Measurements from ENCODE around the gene DCAKD. TPM values are rescaled to one million over a fixed set of nuclear protein-coding genes. Genes with fewer than 3 reads are reported as not detected.

The DCAKD gene
- total and polyA plus RNA-seq, 2 of the 8 experiments (the other 6 are each of a cell fraction or from before 2014, with no cell fraction given) = 35.6 to 52.9 TPM

DNA sequence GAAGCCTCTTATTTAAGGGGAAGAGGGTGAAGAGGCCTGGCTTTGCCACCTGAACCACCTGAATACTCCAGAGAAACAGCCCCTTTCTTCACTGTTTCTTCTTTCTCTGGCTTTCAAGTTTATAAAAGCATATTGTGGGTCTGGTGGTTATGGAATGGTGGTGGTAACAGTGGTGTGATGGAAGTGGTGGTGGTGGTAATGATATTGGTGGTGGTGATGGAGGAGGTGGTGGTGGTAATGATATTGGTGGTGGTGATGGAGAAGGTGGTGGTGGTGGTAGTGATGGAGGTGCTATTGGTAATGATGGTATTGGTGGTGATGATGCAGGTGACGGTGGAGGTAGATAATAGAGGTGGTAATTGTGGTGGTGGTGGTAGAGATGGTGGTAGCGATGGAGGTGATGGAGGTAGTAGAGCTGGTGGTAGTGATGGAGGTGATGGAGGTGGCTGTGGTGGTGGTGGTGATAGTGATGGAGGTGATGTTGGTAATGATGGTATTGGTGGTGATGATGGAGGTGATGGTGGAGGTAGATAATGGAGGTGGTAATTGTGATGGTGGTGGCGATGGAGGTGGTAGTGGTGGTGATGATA lies 69.2 kb downstream of the DCAKD start (continued):
- TF ChIP-seq, protein P1, sequence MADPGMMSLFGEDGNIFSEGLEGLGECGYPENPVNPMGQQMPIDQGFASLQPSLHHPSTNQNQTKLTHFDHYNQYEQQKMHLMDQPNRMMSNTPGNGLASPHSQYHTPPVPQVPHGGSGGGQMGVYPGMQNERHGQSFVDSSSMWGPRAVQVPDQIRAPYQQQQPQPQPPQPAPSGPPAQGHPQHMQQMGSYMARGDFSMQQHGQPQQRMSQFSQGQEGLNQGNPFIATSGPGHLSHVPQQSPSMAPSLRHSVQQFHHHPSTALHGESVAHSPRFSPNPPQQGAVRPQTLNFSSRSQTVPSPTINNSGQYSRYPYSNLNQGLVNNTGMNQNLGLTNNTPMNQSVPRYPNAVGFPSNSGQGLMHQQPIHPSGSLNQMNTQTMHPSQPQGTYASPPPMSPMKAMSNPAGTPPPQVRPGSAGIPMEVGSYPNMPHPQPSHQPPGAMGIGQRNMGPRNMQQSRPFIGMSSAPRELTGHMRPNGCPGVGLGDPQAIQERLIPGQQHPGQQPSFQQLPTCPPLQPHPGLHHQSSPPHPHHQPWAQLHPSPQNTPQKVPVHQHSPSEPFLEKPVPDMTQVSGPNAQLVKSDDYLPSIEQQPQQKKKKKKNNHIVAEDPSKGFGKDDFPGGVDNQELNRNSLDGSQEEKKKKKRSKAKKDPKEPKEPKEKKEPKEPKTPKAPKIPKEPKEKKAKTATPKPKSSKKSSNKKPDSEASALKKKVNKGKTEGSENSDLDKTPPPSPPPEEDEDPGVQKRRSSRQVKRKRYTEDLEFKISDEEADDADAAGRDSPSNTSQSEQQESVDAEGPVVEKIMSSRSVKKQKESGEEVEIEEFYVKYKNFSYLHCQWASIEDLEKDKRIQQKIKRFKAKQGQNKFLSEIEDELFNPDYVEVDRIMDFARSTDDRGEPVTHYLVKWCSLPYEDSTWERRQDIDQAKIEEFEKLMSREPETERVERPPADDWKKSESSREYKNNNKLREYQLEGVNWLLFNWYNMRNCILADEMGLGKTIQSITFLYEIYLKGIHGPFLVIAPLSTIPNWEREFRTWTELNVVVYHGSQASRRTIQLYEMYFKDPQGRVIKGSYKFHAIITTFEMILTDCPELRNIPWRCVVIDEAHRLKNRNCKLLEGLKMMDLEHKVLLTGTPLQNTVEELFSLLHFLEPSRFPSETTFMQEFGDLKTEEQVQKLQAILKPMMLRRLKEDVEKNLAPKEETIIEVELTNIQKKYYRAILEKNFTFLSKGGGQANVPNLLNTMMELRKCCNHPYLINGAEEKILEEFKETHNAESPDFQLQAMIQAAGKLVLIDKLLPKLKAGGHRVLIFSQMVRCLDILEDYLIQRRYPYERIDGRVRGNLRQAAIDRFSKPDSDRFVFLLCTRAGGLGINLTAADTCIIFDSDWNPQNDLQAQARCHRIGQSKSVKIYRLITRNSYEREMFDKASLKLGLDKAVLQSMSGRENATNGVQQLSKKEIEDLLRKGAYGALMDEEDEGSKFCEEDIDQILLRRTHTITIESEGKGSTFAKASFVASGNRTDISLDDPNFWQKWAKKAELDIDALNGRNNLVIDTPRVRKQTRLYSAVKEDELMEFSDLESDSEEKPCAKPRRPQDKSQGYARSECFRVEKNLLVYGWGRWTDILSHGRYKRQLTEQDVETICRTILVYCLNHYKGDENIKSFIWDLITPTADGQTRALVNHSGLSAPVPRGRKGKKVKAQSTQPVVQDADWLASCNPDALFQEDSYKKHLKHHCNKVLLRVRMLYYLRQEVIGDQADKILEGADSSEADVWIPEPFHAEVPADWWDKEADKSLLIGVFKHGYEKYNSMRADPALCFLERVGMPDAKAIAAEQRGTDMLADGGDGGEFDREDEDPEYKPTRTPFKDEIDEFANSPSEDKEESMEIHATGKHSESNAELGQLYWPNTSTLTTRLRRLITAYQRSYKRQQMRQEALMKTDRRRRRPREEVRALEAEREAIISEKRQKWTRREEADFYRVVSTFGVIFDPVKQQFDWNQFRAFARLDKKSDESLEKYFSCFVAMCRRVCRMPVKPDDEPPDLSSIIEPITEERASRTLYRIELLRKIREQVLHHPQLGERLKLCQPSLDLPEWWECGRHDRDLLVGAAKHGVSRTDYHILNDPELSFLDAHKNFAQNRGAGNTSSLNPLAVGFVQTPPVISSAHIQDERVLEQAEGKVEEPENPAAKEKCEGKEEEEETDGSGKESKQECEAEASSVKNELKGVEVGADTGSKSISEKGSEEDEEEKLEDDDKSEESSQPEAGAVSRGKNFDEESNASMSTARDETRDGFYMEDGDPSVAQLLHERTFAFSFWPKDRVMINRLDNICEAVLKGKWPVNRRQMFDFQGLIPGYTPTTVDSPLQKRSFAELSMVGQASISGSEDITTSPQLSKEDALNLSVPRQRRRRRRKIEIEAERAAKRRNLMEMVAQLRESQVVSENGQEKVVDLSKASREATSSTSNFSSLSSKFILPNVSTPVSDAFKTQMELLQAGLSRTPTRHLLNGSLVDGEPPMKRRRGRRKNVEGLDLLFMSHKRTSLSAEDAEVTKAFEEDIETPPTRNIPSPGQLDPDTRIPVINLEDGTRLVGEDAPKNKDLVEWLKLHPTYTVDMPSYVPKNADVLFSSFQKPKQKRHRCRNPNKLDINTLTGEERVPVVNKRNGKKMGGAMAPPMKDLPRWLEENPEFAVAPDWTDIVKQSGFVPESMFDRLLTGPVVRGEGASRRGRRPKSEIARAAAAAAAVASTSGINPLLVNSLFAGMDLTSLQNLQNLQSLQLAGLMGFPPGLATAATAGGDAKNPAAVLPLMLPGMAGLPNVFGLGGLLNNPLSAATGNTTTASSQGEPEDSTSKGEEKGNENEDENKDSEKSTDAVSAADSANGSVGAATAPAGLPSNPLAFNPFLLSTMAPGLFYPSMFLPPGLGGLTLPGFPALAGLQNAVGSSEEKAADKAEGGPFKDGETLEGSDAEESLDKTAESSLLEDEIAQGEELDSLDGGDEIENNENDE (IDR thresholded peaks at IDR 0.05; ENCODE audit: insufficient replicate concordance, low read length) = no peak
- TF ChIP-seq POLR2AphosphoS5 (IDR thresholded peaks at IDR 0.05; ENCODE audit: low read depth, low read length) = no peak
- no peak for TF ChIP-seq ATF3 (IDR thresholded peaks at IDR 0.05; ENCODE audit: insufficient read depth, low read depth, low read length)
